ES-I3 (cell line): ENCODE results near the gene TMEM59.
"Not testable (repeated sequence)": the region's sequence is repeated elsewhere in the genome, so short reads cannot be mapped to it uniquely, and the experiment has no call there.

Source experiments
- H3K36me3 ChIP-seq: 2 replicates; pipeline ENCODE4 v1.6.1; 2013; ENCODE audit warnings: mild to moderate bottlenecking, low read length, control low read depth, moderate library complexity; ENCODE audit not compliant: insufficient read depth
- H3K4me1 ChIP-seq: 2 replicates; pipeline ENCODE4 v1.6.1; 2013; ENCODE audit warnings: mild to moderate bottlenecking, control low read depth, low read length; ENCODE audit not compliant: insufficient read depth
- H3K9ac ChIP-seq: 2 replicates; pipeline ENCODE4 v1.6.1; 2013; ENCODE audit warnings: low read depth, mild to moderate bottlenecking, low read length, moderate library complexity
- H3K9me3 ChIP-seq: 2 replicates; pipeline ENCODE4 v1.6.1; 2013; ENCODE audit warnings: mild to moderate bottlenecking, low read length, moderate library complexity; ENCODE audit not compliant: control insufficient read depth, insufficient read depth

The TMEM59 gene, protein sequence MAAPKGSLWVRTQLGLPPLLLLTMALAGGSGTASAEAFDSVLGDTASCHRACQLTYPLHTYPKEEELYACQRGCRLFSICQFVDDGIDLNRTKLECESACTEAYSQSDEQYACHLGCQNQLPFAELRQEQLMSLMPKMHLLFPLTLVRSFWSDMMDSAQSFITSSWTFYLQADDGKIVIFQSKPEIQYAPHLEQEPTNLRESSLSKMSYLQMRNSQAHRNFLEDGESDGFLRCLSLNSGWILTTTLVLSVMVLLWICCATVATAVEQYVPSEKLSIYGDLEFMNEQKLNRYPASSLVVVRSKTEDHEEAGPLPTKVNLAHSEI

GRCh38 chr1:54052934-54053744 is at the start of gene TMEM59, which contains the start of gene TCEANC2:
Gene TMEM59 (minus strand): TSS chr1:54053204. CDS start chr1:54053188, 16 bp downstream.
Gene TCEANC2 (plus strand): TSS chr1:54053608. CDS start chr1:54054423, 815 bp downstream.
- no peaks in the 10 kb centered on the region for H3K9me3 ChIP-seq
- H3K36me3 ChIP-seq, result no peaks in the 10 kb centered on the region; the same call in 1 of the 2 replicates
- peaks cover 8% of the 10 kb centered on the region; the same call in 1 of the 2 replicates for H3K4me1 ChIP-seq
- H3K9ac ChIP-seq, result peak within 1 kb of the TSS; percentile 65

DNA sequence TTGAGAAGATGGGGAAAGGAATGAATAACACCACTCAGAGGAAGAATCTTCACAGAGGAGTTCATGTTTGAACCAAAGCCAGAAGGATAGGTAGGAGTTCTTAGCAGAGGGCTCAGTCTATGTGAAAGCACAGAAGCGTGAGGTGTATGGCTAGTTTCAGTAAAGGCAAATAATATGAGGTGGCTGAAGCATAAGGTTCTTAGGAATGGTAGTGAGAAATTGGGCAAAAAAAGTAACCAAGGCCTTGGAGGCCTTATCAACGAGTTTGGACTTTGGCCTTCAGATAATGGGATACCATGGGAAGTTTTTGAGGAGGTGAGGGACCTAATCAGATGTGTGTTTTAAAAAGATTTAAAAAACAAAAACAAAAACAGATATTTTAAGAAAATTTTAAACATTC is 47.5 kb upstream of the TMEM59 start:
- H3K9me3 ChIP-seq, result no peaks in the 10 kb centered on the region
- no peaks in the 10 kb centered on the region for H3K36me3 ChIP-seq
- no peaks in the 10 kb centered on the region for H3K4me1 ChIP-seq
- no peak overlapping the region for H3K9ac ChIP-seq

GRCh38 chr1:54099061-54099610 is 46.1 kb upstream of the TMEM59 start:
- no peak overlapping the region for H3K9ac ChIP-seq
- H3K36me3 ChIP-seq, result no peaks in the 10 kb centered on the region
- no peaks in the 10 kb centered on the region for H3K9me3 ChIP-seq
- H3K4me1 ChIP-seq, result no peaks in the 10 kb centered on the region

- H3K4me1 ChIP-seq, result no peaks in the 10 kb centered on the region
- H3K9me3 ChIP-seq, result no peaks in the 10 kb centered on the region
- H3K36me3 ChIP-seq, result no peaks in the 10 kb centered on the region
- no peak overlapping the region for H3K9ac ChIP-seq
Measured at GRCh38 chr1:54096877-54097240, 43.9 kb upstream of the TMEM59 start.

DNA sequence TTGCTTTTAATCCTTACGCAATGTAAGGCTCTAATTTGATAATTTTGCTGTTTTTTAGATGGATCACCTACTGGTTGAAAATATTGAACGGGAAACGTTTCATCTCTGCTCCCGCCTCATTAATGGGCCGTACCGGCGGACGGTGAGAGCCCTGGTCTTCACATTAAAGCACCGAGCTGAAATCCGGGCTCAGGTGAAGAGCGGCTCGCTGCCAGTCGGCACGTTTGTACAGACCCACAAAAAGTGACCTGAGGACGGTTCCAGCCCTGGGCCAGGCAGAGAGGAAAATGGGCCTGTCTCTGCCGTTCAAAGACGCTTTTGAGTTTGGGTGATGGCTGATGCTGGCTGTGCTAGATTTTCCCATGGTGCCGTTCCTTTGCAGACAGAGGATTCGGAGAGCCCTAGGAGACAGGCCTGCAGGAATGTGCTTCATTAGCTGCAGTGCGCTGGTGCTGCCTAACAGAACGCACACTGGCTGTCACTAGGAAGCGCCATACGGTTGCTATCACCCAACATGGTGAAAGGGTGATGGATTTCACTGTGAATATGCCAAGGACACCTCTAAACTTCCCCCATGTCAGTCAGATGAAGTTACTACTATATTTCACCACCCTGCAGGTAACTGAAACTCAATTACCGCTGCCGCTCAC is 43.3 kb upstream of the TMEM59 start:
- no peak overlapping the region for H3K9ac ChIP-seq
- no peaks in the 10 kb centered on the region for H3K4me1 ChIP-seq
- no peaks in the 10 kb centered on the region for H3K9me3 ChIP-seq
- no peaks in the 10 kb centered on the region for H3K36me3 ChIP-seq

DNA sequence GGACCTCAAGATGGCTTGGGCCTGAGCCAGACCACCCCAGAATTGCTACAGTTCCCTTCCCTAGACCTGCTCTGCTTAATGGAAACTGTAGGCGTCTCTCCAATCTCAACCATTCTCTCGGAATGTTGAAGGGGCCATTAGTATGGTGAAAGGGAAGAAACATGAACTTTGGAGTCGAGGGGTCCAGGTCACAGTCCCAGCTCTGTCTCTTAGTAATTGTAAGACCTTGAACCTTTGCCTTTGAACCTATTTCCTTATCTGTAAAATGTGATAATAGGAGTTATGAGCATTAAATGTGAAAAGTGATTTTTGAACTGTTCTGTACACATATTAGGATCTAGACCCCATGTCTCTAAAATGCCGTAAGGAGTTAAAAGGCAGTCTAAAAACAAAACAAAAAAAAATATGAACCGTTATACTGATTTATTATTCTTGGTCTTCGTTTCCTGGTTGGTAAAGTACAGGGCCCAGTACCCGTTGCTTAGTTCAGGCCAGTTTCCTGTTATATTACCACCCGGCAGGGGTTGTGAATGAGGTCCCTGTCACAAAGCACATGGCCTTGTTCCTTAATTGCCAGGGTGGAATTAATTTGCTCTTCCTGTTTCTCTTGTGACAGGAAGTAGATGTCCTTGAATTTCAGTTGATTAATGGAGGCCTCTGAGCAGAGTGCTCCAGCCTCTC is 42.7 kb upstream of the TMEM59 start:
- Histone ChIP-seq H3K4me1 (no peaks in the 10 kb centered on the region), H3K36me3 (no peaks in the 10 kb centered on the region), H3K9ac (no peak overlapping the region), H3K9me3 (no peaks in the 10 kb centered on the region)

GRCh38 chr1:54094730-54095105 is 41.7 kb upstream of the TMEM59 start:
- H3K9me3 ChIP-seq, result not testable (repeated sequence)

DNA sequence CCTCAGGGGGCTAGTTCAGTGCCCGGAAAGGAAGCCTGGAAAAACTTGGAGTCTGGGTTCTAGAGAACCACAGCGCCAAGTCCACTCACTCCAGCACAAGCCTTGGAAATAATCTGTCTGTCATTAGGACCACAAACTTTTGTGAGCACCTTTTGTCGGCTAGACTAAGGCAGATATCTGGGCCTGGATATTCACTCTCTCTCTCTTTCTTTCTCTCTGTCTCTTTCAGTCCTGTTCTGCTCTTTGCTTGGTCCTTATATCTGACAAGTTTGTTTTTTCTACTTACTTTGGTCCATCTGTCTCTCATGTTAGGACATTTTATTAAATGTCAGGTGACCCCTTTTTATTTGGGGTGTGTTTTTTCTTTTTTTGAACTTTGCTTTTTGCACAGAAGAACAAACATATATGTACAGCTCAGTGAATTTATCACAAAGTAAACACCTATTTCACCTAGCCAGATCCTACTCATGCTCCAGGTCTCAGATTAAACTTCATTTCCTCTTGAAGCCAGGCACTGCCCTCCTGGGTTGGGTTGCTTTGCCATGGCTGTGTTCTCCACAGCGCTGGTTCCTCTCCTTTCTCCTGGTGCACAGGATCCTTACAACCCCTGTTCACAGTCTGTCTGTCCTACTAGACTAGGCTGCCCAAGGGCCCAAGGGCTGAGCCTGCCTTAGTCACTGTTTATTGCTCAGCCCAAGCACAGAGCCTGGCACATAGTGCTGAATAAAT is 41.2 kb upstream of the TMEM59 start:
- no peaks in the 10 kb centered on the region for H3K9me3 ChIP-seq
- no peaks in the 10 kb centered on the region for H3K36me3 ChIP-seq
- no peak overlapping the region for H3K9ac ChIP-seq
- no peaks in the 10 kb centered on the region for H3K4me1 ChIP-seq

More at GRCh38 chr1:54094730-54095105, 41.7 kb upstream of the TMEM59 start:
- not testable (repeated sequence) for H3K4me1 ChIP-seq, H3K9ac ChIP-seq, H3K36me3 ChIP-seq

DNA sequence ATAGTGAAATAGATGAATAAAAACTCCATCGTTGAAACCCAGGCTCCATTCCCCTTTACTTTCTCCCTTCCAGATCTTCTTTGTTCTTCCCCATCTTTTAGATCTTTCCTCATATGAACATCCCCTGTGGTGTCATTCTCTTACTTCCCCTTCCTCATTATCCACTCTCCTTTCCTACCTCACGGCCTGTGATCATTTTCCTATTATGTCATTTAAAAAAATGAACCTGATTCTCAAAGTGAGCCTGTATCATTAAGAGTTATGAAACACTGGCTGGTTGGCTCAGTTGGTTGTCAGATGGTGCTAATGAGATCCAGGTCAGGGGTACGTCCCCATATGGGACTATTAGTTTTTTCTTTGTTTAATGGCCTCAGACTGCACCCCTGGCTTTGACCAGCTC is 38.7 kb upstream of the TMEM59 start:
- H3K9me3 ChIP-seq, result no peaks in the 10 kb centered on the region
- H3K36me3 ChIP-seq, result no peaks in the 10 kb centered on the region
- H3K9ac ChIP-seq, result no peak overlapping the region
- H3K4me1 ChIP-seq, result no peaks in the 10 kb centered on the region

DNA sequence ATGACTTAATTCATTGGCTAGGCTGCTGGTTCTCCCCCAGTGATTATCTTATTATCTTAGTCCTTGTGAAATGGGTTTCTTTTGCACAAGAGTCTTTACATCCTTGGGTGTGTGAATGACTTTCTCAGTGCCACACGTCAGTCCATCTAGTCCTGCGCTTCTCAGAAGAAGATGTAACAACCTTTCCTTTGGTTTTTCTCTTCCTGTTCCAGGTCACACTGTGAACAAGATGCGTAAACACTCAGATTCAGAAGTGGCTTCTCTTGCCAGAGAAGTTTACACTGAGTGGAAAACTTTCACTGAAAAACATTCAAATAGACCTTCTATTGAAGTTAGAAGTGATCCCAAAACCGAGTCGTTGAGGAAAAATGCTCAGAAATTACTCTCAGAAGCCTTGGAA is 35.4 kb upstream of the TMEM59 start:
- Histone ChIP-seq H3K9ac (no peak overlapping the region), H3K36me3 (no peaks in the 10 kb centered on the region), H3K9me3 (no peaks in the 10 kb centered on the region), H3K4me1 (no peaks in the 10 kb centered on the region)

DNA sequence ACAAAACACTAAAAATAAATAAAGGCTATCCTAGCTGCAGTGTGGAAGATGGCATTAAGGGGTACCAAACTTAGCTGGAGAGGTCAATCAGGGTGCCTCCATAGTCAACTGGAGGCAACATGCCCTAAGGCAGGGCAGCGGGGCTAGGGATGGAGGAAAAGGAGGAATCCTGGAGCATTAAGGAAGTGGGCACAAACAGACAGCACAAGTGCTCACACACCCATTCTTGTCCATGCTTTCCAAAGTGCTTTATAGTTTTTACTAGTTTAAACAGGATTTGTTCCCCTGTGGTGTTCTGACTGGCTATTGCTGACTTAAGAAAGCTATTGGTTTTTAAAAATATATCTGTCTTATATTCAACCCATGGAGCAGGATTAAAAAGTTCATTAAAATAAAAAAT is 33.8 kb upstream of the TMEM59 start:
- Histone ChIP-seq H3K36me3 (no peaks in the 10 kb centered on the region), H3K4me1 (no peaks in the 10 kb centered on the region), H3K9ac (no peak overlapping the region), H3K9me3 (no peaks in the 10 kb centered on the region)

DNA sequence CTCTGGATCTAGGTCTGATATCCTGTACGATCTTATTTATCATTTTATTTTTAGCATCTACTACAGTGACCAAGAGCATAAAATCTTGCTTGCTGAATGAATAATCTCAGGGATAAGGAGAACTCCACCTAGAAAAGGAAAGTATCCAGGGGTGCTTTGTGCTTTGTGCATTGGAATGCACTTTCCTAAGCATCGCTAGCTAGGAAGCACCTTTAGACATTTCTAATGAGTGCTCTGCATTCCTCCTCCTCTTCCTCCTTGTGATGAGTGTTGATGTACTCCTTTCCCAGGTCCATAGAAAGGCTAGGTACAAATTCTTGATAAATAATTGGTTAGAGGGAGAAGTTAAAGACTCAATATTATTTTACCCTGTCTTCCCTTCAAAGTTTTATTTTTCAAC is 31.8 kb upstream of the TMEM59 start:
- Histone ChIP-seq H3K9ac (no peak overlapping the region), H3K36me3 (no peaks in the 10 kb centered on the region), H3K4me1 (no peaks in the 10 kb centered on the region), H3K9me3 (no peaks in the 10 kb centered on the region)

DNA sequence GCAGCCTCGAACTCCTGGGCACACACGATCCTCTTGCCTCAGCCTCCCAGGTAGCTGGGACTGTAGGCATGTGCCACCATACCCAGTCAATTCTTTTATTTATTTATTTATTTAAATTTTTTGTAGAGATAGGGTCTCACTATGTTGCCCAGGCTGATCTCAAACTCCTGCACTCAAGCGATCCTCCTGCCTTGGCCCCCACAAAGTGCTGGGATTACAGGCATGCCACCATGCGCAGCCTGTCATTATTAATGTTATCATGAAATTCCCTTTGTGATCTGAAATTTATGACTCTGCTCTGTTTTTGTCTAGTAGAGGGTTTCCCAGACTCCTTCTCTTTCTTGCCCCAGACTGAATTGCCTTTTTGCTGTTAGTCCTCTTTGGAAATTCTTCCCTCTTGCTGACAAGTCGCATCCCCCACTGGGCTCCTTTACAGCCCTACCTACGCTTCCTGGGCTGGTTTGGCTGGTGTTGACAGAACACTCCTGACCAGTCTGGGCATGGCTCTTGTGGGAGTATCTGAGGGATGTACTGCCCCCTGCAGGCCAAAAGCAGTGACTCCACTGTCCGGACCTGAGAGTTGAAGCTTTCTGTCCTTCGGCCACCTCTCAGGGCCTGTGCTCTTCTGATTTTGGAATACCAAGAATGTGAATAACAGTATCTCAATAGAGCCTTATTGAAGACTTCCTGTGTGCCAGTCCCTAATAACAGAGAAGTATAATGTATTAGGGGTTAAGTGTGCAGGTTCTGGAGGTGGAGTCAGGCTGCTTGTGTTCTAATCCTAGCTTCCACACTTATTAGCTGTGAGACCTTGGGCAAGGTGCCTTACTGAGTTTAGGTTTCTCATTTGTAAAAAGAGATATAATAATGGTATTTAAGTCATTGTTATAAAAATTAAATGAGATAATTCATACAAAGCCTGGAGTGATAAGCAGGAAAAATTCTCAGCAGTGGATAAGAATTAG is 28.6 kb upstream of the TMEM59 start:
- no peaks in the 10 kb centered on the region for H3K9me3 ChIP-seq
- no peaks in the 10 kb centered on the region for H3K36me3 ChIP-seq
- no peaks in the 10 kb centered on the region for H3K4me1 ChIP-seq
- H3K9ac ChIP-seq, result no peak overlapping the region
